K562 (cell line): ENCODE results near the gene PACSIN2. TPM values are rescaled to one million over a fixed set of nuclear protein-coding genes. Genes with fewer than 3 reads are reported as not detected.

Experiments
- FOXP4 ChIP-seq: sonication (generic); formaldehyde crosslinking; IDR thresholded peaks from 2 replicates; pipeline ENCODE4 v1.8.0; 2022; ENCODE audit warnings: mild to moderate bottlenecking, missing genetic modification reagents, borderline replicate concordance
- LARP7 ChIP-seq: fragments of 450-650 bp; IDR thresholded peaks from 2 replicates; pipeline ENCODE4 v1.6.1; 2016
- MYNN ChIP-seq, 2 experiments: sonication (generic); formaldehyde crosslinking in 1 of 2; IDR thresholded peaks; 2 replicates each; pipeline versions ENCODE4 v1.5.0 to v1.6.1; 2016 to 2020; ENCODE audit warnings: antibody characterized with exemption in 1 of 2, missing genetic modification reagents in 1 of 2
- NRF1 ChIP-seq, 2 experiments: fragments of 450-650 bp; IDR thresholded peaks in 1 of 2; conservative IDR thresholded peaks in 1 of 2; 2 replicates each; pipeline ENCODE4 v1.6.1; 2014; ENCODE audit warnings: mild to moderate bottlenecking in 2 of 2
- POLR2B ChIP-seq: fragments of 450-650 bp; IDR thresholded peaks from 2 replicates; pipeline ENCODE4 v1.6.1; 2018; ENCODE audit warnings: low read depth; ENCODE audit not compliant: partially characterized antibody
- POU5F1 ChIP-seq: fragments of 150-350 bp; IDR thresholded peaks from 2 replicates; pipeline ENCODE4 v1.6.1; 2014; ENCODE audit warnings: borderline replicate concordance, low read length, low read depth, mild to moderate bottlenecking; ENCODE audit not compliant: partially characterized antibody
- SAP30 ChIP-seq: fragments of 200-600 bp; sonication (generic); IDR thresholded peaks from 2 replicates; pipeline ENCODE4 v1.6.1; 2012; ENCODE audit warnings: borderline replicate concordance, low read depth, mild to moderate bottlenecking, moderate library complexity, low read length, control low read depth, inconsistent platforms; ENCODE audit not compliant: insufficient read depth, poor library complexity, severe bottlenecking
- SMARCA5 ChIP-seq: fragments of 450-650 bp; IDR thresholded peaks from 2 replicates; pipeline ENCODE4 v1.6.1; 2016
- SP1 ChIP-seq: sonication (generic); formaldehyde crosslinking; IDR thresholded peaks from 2 replicates; pipeline ENCODE4 v1.8.1; 2022; ENCODE audit warnings: mild to moderate bottlenecking, missing genetic modification reagents
- U2AF1 ChIP-seq: fragments of 200-400 bp; formaldehyde crosslinking; optimal IDR thresholded peaks from 2 replicates; pipeline ENCODE3; 2017; ENCODE audit warnings: mild to moderate bottlenecking, low read depth, low read length, moderate library complexity
- ZNF696 ChIP-seq: fragments of 250-450 bp; sonication (Bioruptor Pico); conservative IDR thresholded peaks from 2 replicates; pipeline ENCODE4 v1.4.0; 2020; ENCODE audit warnings: mild to moderate bottlenecking, moderate library complexity
- polyA plus RNA-seq, 8 experiments: library from polyadenylated mRNA; depleted of rRNA in 4 of 8; stranded (reverse) in 5 of 8; unstranded in 3 of 8; fragments of >200 nt; fragmentation: Nextera tagmentation in 2 of 8; fragmentation: Illumina TruSeq in 1 of 8; extraction: Ambion mirVana in 2 of 8; extraction: Trizol in 1 of 8; gene quantifications; 2 replicates each; pipeline versions ENCODE4 v1.2.1 to v1.2.3, GENCODE V29; 2011 to 2014; ENCODE audit warnings: inconsistent platforms in 1 of 8, missing spikeins in 1 of 8
- total RNA-seq, 7 experiments: library from RNA; depleted of rRNA in 6 of 7; stranded (reverse); fragments of >200 nt in 6 of 7; fragmentation: Illumina TruSeq in 2 of 7; extraction: Trizol in 2 of 7; gene quantifications; 2 replicates each; pipeline versions ENCODE4 v1.2.1 to v1.2.3, GENCODE V29; 2011 to 2021; ENCODE audit warnings: low replicate concordance in 1 of 7
- TF ChIP-seq, protein P1 (sequence below), 2 experiments: fragments of 450-650 bp; IDR thresholded peaks; 2 replicates each; pipeline ENCODE4 v1.6.1; 2018; ENCODE audit warnings: mild to moderate bottlenecking in 2 of 2, low read depth in 1 of 2; ENCODE audit not compliant: partially characterized antibody in 2 of 2
- TF ChIP-seq, protein P2 (sequence below): fragments of 250-450 bp; sonication (Bioruptor Pico); IDR thresholded peaks from 2 replicates; pipeline ENCODE4 v1.8.0; 2022; ENCODE audit warnings: inconsistent platforms, mild to moderate bottlenecking, moderate library complexity, borderline replicate concordance
- TF ChIP-seq, protein P3 (sequence below), 3 experiments: fragments of 200-800 bp in 1 of 3; fragments of 250-450 bp in 1 of 3; fragments of 450-650 bp in 1 of 3; sonication (Bioruptor Pico) in 1 of 3; sonication (Bioruptor generic) in 1 of 3; formaldehyde crosslinking in 1 of 3; IDR thresholded peaks; 2 replicates each; pipeline versions ENCODE4 v1.6.1 to v1.8.0; 2016 to 2022; ENCODE audit warnings: mild to moderate bottlenecking in 2 of 3, missing genetic modification characterization in 2 of 3, missing compliant biosample characterization in 1 of 3, moderate library complexity in 1 of 3

The PACSIN2 gene
- total and polyA plus RNA-seq, 9 of the 15 experiments (the other 6 are each of a cell fraction or from before 2014, with no cell fraction given), result 0.45 to 45.1 (median 23.9) TPM

GRCh38 chr22:43014869-43015676, at the start of gene PACSIN2 (continued):
- TF ChIP-seq SAP30 (no peak), MYNN (IDR thresholded peaks at IDR 0.05) (no peak), MYNN (CRISPR knock-in tag; IDR thresholded peaks at IDR 0.05) (no peak), NRF1 (conservative IDR thresholded peaks at IDR 0.05 in 1 of 2, IDR thresholded peaks at IDR 0.05 in 1 of 2) (peak; percentile 50; a peak in 3 of 4 replicates), FOXP4 (no peak), U2AF1 (no peak), SP1 (peak; percentile 78), SMARCA5 (no peak), POLR2B (peak; percentile 85), ZNF696 (no peak), POU5F1 (no peak), LARP7 (no peak)
- TF ChIP-seq, protein P1, sequence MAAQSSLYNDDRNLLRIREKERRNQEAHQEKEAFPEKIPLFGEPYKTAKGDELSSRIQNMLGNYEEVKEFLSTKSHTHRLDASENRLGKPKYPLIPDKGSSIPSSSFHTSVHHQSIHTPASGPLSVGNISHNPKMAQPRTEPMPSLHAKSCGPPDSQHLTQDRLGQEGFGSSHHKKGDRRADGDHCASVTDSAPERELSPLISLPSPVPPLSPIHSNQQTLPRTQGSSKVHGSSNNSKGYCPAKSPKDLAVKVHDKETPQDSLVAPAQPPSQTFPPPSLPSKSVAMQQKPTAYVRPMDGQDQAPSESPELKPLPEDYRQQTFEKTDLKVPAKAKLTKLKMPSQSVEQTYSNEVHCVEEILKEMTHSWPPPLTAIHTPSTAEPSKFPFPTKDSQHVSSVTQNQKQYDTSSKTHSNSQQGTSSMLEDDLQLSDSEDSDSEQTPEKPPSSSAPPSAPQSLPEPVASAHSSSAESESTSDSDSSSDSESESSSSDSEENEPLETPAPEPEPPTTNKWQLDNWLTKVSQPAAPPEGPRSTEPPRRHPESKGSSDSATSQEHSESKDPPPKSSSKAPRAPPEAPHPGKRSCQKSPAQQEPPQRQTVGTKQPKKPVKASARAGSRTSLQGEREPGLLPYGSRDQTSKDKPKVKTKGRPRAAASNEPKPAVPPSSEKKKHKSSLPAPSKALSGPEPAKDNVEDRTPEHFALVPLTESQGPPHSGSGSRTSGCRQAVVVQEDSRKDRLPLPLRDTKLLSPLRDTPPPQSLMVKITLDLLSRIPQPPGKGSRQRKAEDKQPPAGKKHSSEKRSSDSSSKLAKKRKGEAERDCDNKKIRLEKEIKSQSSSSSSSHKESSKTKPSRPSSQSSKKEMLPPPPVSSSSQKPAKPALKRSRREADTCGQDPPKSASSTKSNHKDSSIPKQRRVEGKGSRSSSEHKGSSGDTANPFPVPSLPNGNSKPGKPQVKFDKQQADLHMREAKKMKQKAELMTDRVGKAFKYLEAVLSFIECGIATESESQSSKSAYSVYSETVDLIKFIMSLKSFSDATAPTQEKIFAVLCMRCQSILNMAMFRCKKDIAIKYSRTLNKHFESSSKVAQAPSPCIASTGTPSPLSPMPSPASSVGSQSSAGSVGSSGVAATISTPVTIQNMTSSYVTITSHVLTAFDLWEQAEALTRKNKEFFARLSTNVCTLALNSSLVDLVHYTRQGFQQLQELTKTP (IDR thresholded peaks at IDR 0.05; ENCODE audit: low read depth in 1 of 2, partially characterized antibody in 2 of 2), result no peak
- TF ChIP-seq, protein P2, sequence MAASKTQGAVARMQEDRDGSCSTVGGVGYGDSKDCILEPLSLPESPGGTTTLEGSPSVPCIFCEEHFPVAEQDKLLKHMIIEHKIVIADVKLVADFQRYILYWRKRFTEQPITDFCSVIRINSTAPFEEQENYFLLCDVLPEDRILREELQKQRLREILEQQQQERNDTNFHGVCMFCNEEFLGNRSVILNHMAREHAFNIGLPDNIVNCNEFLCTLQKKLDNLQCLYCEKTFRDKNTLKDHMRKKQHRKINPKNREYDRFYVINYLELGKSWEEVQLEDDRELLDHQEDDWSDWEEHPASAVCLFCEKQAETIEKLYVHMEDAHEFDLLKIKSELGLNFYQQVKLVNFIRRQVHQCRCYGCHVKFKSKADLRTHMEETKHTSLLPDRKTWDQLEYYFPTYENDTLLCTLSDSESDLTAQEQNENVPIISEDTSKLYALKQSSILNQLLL (CRISPR knock-in tag), result no peak
- TF ChIP-seq, protein P3, sequence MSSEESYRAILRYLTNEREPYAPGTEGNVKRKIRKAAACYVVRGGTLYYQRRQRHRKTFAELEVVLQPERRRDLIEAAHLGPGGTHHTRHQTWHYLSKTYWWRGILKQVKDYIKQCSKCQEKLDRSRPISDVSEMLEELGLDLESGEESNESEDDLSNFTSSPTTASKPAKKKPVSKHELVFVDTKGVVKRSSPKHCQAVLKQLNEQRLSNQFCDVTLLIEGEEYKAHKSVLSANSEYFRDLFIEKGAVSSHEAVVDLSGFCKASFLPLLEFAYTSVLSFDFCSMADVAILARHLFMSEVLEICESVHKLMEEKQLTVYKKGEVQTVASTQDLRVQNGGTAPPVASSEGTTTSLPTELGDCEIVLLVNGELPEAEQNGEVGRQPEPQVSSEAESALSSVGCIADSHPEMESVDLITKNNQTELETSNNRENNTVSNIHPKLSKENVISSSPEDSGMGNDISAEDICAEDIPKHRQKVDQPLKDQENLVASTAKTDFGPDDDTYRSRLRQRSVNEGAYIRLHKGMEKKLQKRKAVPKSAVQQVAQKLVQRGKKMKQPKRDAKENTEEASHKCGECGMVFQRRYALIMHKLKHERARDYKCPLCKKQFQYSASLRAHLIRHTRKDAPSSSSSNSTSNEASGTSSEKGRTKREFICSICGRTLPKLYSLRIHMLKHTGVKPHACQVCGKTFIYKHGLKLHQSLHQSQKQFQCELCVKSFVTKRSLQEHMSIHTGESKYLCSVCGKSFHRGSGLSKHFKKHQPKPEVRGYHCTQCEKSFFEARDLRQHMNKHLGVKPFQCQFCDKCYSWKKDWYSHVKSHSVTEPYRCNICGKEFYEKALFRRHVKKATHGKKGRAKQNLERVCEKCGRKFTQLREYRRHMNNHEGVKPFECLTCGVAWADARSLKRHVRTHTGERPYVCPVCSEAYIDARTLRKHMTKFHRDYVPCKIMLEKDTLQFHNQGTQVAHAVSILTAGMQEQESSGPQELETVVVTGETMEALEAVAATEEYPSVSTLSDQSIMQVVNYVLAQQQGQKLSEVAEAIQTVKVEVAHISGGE (CRISPR knock-in tag; IDR thresholded peaks at IDR 0.05), result no peak
